Mucosa of rectum (tissue), 2 donors: Measurements from ENCODE around the gene COBL.

Experiments used
- H3K27ac ChIP-seq, 2 donors: one replicate each; pipeline ENCODE4 v1.7.0; 2013; ENCODE audit warnings: inconsistent platforms in 2 of 2, low read depth in 2 of 2, low read length in 2 of 2
- H3K27me3 ChIP-seq, 2 donors: one replicate each; pipeline ENCODE4 v1.7.0; 2013; ENCODE audit warnings: low read length in 2 of 2; ENCODE audit not compliant: control insufficient read depth in 2 of 2, insufficient read depth in 2 of 2
- H3K36me3 ChIP-seq, 2 donors: one replicate each; pipeline ENCODE4 v1.7.0; 2013; ENCODE audit warnings: low read length in 2 of 2; ENCODE audit not compliant: control insufficient read depth in 2 of 2, insufficient read depth in 2 of 2
- H3K4me1 ChIP-seq, 2 donors: one replicate each; pipeline ENCODE4 v1.7.0; 2013; ENCODE audit warnings: low read length in 2 of 2, mild to moderate bottlenecking in 1 of 2; ENCODE audit not compliant: control insufficient read depth in 2 of 2, insufficient read depth in 2 of 2
- H3K4me3 ChIP-seq, 2 donors: one replicate each; pipeline ENCODE4 v1.7.0; 2013; ENCODE audit warnings: low read length in 2 of 2
- H3K9ac ChIP-seq, 2 donors: one replicate each; pipeline ENCODE4 v1.7.0; 2013; ENCODE audit warnings: low read length in 2 of 2, low read depth in 1 of 2, mild to moderate bottlenecking in 1 of 2
- H3K9me3 ChIP-seq, 2 donors: one replicate each; pipeline ENCODE4 v1.7.0; 2013; ENCODE audit warnings: low read length in 2 of 2; ENCODE audit not compliant: control insufficient read depth in 2 of 2
- donor health status: healthy.
- donor health status: Normal muscosa, but diverticular disease.

Gene COBL

GRCh38 chr7:50976064-50976463 lies 340.5 kb downstream of the COBL start:
- no peaks in the 10 kb centered on the region for H3K27me3 ChIP-seq
- no peaks in the 10 kb centered on the region for H3K9me3 ChIP-seq
- H3K9ac ChIP-seq, result no peak overlapping the region
- H3K27ac ChIP-seq, result no peak overlapping the region
- no peak overlapping the region for H3K4me3 ChIP-seq
- no peaks in the 10 kb centered on the region for H3K4me1 ChIP-seq
- no peaks in the 10 kb centered on the region for H3K36me3 ChIP-seq

- Histone ChIP-seq H3K27ac (no peak overlapping the region), H3K9me3 (no peaks in the 10 kb centered on the region), H3K4me3 (no peak overlapping the region), H3K27me3 (no peaks in the 10 kb centered on the region), H3K9ac (no peak overlapping the region), H3K4me1 (no peaks in the 10 kb centered on the region), H3K36me3 (no peaks in the 10 kb centered on the region)
Observed at GRCh38 chr7:50974240-50974639, 342.4 kb downstream of the COBL start.

GRCh38 chr7:50973814-50974213 lies 342.8 kb downstream of the COBL start:
- Histone ChIP-seq H3K9ac (no peak overlapping the region), H3K36me3 (no peaks in the 10 kb centered on the region), H3K4me3 (no peak overlapping the region), H3K27me3 (no peaks in the 10 kb centered on the region), H3K4me1 (no peaks in the 10 kb centered on the region), H3K27ac (no peak overlapping the region), H3K9me3 (no peaks in the 10 kb centered on the region)

- H3K27ac ChIP-seq, result no peak overlapping the region
- no peaks in the 10 kb centered on the region for H3K9me3 ChIP-seq
- no peak overlapping the region for H3K9ac ChIP-seq
- no peaks in the 10 kb centered on the region for H3K27me3 ChIP-seq
- H3K36me3 ChIP-seq, result no peaks in the 10 kb centered on the region
- H3K4me3 ChIP-seq, result no peak overlapping the region
- no peaks in the 10 kb centered on the region for H3K4me1 ChIP-seq
Observed at GRCh38 chr7:50970092-50970491, 346.5 kb downstream of the COBL start.
